ENCODE data around the gene ZBTB37. TPM values are rescaled to one million over a fixed set of nuclear protein-coding genes. Genes with fewer than 3 reads are reported as not detected.

The ZBTB37 gene
- total and polyA plus RNA-seq, 9 of the 15 experiments (the other 6 are each of a cell fraction or from before 2014, with no cell fraction given): 1.3 to 13.9 (median 5.4) TPM

GRCh38 chr1:173867753-173868265, 371 bp upstream of the ZBTB37 start, which contains the start of gene GAS5 (continued):
- TF ChIP-seq USF2 (CRISPR knock-in tag; IDR thresholded peaks at IDR 0.05) (peak; percentile 96), MTA1 (IDR thresholded peaks at IDR 0.05; ENCODE audit: borderline replicate concordance) (peak; percentile 78; the same call in 1 of the 2 replicates), SMAD1 (IDR thresholded peaks at IDR 0.05; ENCODE audit: low read depth, low read length, partially characterized antibody) (peak; percentile 98), HBP1 (CRISPR knock-in tag; IDR thresholded peaks at IDR 0.05) (peak; percentile 78; the same call in 1 of the 2 replicates), RNF219 (CRISPR knock-in tag; IDR thresholded peaks at IDR 0.05) (peak; percentile 88; the same call in 1 of the 2 replicates), ZSCAN29 (IDR thresholded peaks at IDR 0.05) (peak; percentile 55), AFF4 (CRISPR knock-in tag; IDR thresholded peaks at IDR 0.05) (peak; percentile 99), ZBTB17 (CRISPR knock-in tag; IDR thresholded peaks at IDR 0.05) (peak; percentile 82; the same call in 1 of the 2 replicates), IRF9 (tag; IDR thresholded peaks at IDR 0.05) (no peak), ZNF830 (CRISPR knock-in tag; IDR thresholded peaks at IDR 0.05) (peak; percentile 98), ZBTB9 (CRISPR knock-in tag; IDR thresholded peaks at IDR 0.05) (peak; percentile 89), JUNB (CRISPR knock-in tag; conservative IDR thresholded peaks at IDR 0.05) (peak; percentile 87), SMAD3 (CRISPR knock-in tag; conservative IDR thresholded peaks at IDR 0.05) (peak; percentile 59), ZKSCAN1 (IDR thresholded peaks at IDR 0.05; ENCODE audit: low read depth, low read length) (peak; percentile 7; the same call in 1 of the 2 replicates), FOXP1 (CRISPR knock-in tag; IDR thresholded peaks at IDR 0.05) (peak; percentile 83; the same call in 1 of the 2 replicates), SRSF3 (IDR thresholded peaks at IDR 0.05; ENCODE audit: insufficient read depth, low read length) (no peak)

Measured in K562 (cell line).